ENCODE results near the gene JPT1.

The JPT1 gene

GRCh38 chr17:75103601-75104554 lies 50.4 kb downstream of the JPT1 start:
- DNase-seq: no peak

- DNase-seq: no peak
Measured at GRCh38 chr17:75102385-75102821, 51.9 kb downstream of the JPT1 start.

DNA sequence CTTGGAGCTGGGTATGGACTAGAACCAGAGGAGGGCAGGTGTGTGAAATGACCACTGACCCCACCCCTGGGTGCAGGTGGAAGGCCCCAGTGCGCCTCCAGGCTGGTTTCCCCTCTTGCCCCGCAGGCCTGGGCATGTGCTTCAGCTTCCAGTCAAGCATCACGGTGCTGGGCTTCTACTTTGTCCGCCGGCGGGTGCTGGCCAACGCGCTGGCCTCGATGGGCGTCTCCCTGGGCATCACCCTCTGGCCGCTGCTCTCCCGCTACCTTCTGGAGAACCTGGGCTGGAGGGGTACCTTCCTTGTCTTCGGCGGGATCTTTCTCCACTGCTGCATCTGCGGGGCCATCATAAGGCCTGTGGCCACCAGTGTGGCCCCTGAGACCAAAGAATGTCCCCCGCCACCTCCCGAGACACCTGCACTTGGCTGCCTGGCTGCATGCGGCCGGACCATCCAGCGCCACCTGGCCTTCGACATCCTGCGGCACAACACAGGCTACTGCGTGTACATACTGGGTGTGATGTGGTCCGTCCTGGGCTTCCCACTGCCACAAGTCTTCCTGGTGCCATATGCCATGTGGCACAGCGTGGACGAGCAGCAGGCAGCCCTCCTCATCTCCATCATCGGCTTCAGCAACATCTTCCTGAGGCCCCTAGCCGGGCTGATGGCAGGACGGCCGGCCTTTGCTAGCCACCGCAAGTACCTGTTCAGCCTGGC lies 54.3 kb downstream of the JPT1 start:
- DNase-seq: no peak

GRCh38 chr17:75098861-75099260 lies 55.5 kb downstream of the JPT1 start:
- DNase-seq: no peak

- DNase-seq: no peak
Measured at GRCh38 chr17:75097865-75098264, 56.4 kb downstream of the JPT1 start.

DNA sequence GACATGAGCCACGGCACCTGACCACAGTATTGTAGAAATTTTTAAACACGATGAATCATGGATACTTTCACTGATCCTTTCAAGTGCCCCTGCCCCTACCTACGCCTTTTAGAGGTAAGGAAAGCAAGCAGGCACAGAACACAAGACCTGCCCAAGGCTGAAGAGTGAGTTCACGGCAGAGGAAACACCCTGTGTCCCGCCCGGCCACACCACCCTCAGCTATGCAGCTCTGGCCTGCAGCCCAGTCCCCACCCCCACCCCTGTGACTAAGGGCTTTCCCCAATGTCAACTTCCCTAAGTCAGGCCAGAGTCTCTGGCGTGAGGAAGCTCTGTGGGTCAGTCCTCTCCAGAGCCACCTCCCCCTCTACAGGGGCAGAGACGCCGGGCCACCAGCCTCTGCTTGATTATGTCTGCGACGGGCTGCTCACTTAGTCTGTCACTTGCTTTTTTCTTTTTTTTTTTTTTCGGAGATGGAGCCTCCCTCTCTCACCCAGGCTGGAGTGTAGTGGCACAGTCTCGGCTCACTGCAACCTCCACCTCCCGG lies 58.2 kb downstream of the JPT1 start:
- DNase-seq: peak; percentile 78

GRCh38 chr17:75094871-75095399 lies 59.4 kb downstream of the JPT1 start:
- no peak for DNase-seq

DNA sequence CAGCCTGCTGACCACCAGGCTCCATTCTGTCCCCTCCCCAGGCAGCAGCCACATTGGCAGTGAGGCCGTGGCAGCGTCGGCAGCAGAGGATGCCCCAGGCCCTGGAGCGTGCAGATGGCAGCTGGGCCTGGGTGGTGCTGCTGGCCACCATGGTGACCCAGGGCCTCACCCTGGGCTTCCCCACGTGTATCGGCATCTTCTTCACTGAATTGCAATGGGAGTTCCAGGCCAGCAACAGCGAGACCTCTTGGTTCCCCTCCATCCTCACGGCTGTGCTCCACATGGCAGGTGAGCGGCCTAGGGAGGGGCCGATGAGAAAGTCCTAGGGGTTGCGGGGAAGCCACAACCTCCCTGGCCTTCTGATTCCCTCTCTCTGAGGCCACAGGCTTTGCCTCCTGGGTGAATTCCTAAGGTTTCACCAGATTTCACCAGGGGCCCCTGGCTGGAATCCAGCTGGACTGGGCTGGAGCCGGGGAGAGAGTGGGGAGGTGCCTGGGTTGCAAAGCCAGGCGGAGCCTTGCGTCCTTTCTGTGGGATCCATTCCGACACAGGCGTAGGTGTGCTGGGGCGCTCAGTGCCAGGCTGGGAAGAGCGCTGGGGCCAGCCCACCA lies 60.7 kb downstream of the JPT1 start:
- DNase-seq: no peak

GRCh38 chr17:75091855-75092327 lies 62.4 kb downstream of the JPT1 start:
- no peak for DNase-seq

DNA sequence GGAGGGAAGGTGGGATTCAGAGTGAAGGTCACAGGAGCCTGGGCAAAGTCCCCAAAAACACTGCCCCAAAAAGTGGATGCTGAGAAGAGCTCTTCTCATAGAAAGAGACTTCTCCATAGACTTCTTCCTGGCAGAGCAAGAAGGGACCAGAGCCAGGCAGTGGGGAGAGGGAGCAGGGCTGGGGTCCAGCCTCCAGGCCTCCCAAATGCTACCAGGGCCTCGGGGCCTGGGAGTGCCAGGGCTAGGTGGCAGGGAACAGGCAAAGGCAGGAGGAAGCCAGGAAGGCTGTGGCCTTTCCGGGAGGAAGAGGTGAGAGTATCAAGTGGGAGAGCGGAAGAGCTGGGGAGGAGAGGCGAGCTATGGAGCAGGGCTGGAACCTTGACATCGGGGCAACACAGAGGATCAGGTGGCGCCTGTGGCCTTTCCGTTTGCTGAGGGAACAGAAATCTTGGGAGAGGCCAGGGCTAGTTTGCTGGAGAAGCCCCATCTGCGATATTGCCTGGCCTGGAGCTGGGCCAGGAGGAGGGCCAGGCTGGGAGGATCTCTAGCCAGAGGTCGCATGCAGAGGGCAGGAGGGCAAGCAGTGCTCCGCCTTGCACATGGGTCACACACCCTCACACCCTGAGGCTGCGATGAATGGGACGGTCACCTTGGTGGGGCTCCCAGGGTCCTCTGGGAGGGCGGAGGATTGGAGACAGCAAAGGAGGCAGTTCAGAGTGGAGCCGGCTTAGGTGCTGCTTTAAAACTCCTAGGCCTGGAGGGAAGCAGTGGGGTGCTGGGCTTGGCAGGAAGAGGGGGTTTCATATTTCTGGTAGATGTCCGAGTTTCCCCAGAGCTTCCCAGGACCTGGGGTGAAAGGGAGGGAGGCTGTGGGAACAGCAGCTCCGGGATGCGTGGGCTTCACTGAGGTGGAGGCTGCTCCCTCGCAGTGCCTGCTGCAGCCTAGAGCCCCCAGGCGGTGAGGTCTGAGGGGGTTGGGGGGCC lies 63.1 kb downstream of the JPT1 start:
- DNase-seq: no peak

GRCh38 chr17:75088465-75089417 lies 65.6 kb downstream of the JPT1 start:
- no peak for DNase-seq

- DNase-seq: peak; percentile 63
Measured at GRCh38 chr17:75087558-75088453, 66.5 kb downstream of the JPT1 start, which contains the start of gene SLC16A5. TSS of gene SLC16A5 (plus strand) at chr17:75087954. CDS start at chr17:75093637, 5,683 bp downstream.

DNA sequence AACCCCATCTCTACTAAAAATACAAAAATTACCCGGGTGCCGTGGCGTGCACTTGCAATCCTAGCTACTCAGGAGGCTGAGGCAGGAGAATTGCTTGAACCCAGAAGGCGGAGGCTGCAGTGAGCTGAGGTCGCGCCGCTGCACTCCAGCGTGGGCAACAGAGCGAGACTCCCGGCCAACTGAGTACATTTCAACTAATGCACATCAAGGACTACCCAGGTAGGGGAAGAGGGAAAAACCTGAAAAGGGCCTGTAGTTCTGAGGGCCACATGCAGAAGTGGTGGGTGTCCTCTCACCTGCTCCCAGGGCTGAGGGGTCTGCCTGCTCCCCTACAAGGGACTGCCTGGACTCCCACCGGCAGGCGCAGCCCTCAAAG lies 67.1 kb downstream of the JPT1 start:
- no peak for DNase-seq

DNA sequence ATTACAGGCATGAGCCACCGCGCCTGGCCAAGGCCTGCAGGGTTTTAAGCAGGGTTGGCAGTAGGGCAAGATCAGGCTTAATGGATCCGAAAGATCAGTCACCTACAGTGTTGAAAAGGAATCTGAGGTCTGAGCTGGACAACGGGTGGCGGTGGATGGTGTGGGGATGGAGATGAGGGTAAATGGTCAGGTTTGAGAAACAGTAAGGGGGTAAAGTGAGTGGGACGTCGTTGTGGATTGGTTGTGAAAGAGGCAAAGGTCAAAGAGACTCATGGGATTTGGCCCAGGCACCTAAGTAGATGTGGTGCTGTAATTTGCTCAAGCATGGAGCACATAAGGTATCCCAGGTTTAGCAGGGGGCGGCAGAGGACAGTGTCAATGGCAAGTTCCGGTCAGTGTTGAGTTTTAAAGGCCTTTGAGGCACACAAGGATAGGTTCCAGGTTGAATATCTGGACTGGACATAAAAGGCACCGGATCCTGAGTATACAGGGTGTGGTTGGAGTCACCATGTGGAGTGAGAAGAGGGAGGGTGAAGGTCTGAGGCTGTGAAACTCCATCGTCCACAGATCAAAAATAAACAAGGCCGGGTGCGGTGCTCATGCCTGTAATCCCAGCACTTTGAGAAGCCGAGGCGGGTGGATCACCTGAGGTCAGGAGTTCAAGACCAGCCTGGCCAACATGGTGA lies 67.7 kb downstream of the JPT1 start:
- no peak for DNase-seq
